HepG2 (cell line): ENCODE data around the gene TEX51. TPM values are rescaled to one million over a fixed set of nuclear protein-coding genes. Genes with fewer than 3 reads are reported as not detected.

Experiments used
- ATAC-seq: fragments of 200-7000 bp; cut with Tn5 transposase; 3 replicates; pipeline ENCODE4 v1.9.1; 2020; ENCODE audit warnings: mild to moderate bottlenecking, moderate library complexity
- BruUV-seq: library from RNA; stranded (reverse); fragments of 400-500 nt; replicated peaks from 2 replicates; lab custom pipeline; 2021; lab: Mats Ljungman, UMichigan
- CTCF ChIA-PET: fragments of 300-600 bp; formaldehyde crosslinking; extraction: SDS; loops from one replicate; lab custom pipeline; 2021; ENCODE audit warnings: low total read pairs, inconsistent platforms, low intra/inter-chr PET ratio; lab: Yijun Ruan, JAX
- POLR2A ChIA-PET: fragments of 350-600 bp; sonication (Branson Sonifier 250); formaldehyde crosslinking; loops from one replicate; lab custom pipeline; 2020; ENCODE audit warnings: antibody characterized with exemption, inconsistent platforms; lab: Yijun Ruan, JAX
- DNase-seq: peaks from one replicate; pipeline ENCODE4 v3.0.0-alpha.2; 2015; ENCODE audit warnings: low spot score
- FAIRE-seq: peaks from 3 replicates; lab custom pipeline; 2011; peaks lifted over from hg19 to GRCh38; lab: Jason Lieb, UNC
- H2AFZ ChIP-seq: one replicate; pipeline ENCODE4 v1.6.1; 2011; ENCODE audit warnings: low read length, inconsistent platforms
- H3K27ac ChIP-seq: fragments of 300-600 bp; 3 replicates; pipeline ENCODE4 v1.8.0; 2011; ENCODE audit warnings: mixed run types, mild to moderate bottlenecking, mixed read lengths, low read length, inconsistent platforms; ENCODE audit not compliant: insufficient read depth; ENCODE audit errors: extremely low read length
- H3K27me3 ChIP-seq, 2 experiments: fragments of 200-600 bp in 1 of 2; 2 replicates in 1 of 2; 3 replicates in 1 of 2; pipeline versions ENCODE4 v1.6.0 to v1.8.0; 2011; ENCODE audit warnings: low read length in 2 of 2, mild to moderate bottlenecking in 2 of 2, moderate library complexity in 2 of 2, inconsistent platforms in 1 of 2; ENCODE audit not compliant: insufficient read depth in 2 of 2, control insufficient read depth in 1 of 2
- H3K36me3 ChIP-seq, 2 experiments: fragments of 200-600 bp in 1 of 2; replicated peaks in 1 of 2; 2 replicates in 1 of 2; 3 replicates in 1 of 2; pipeline versions ENCODE4 v1.5.1 to v1.8.0; 2011; ENCODE audit warnings: low read length in 2 of 2, inconsistent platforms in 1 of 2; ENCODE audit not compliant: insufficient read depth in 2 of 2, control insufficient read depth in 1 of 2
- H3K4me1 ChIP-seq: 2 replicates; pipeline ENCODE4 v1.5.1; 2012; ENCODE audit warnings: low read length, inconsistent platforms; ENCODE audit not compliant: insufficient read depth
- H3K4me2 ChIP-seq: 2 replicates; pipeline ENCODE4 v1.6.0; 2011; ENCODE audit warnings: low read depth, low read length, inconsistent platforms
- H3K4me3 ChIP-seq, 3 experiments: fragments of 200-600 bp in 1 of 3; sonication (generic), shearing (Covaris generic) in 1 of 3; replicated peaks in 1 of 3; 2 replicates each; pipeline ENCODE4 v1.5.1; 2011 to 2016; ENCODE audit warnings: low read length in 3 of 3, inconsistent platforms in 2 of 3, low read depth in 2 of 3, mild to moderate bottlenecking in 2 of 3, control low read depth in 1 of 3, mixed read lengths in 1 of 3; ENCODE audit not compliant: insufficient read depth in 1 of 3
- H3K79me2 ChIP-seq: one replicate; pipeline ENCODE4 v1.6.1; 2011; ENCODE audit warnings: low read length, inconsistent platforms; ENCODE audit not compliant: insufficient read depth
- H3K9ac ChIP-seq: 2 replicates; pipeline ENCODE4 v1.6.0; 2011; ENCODE audit warnings: mild to moderate bottlenecking, low read depth, low read length, inconsistent platforms; ENCODE audit not compliant: insufficient read depth
- H3K9me3 ChIP-seq: 2 replicates; pipeline ENCODE4 v1.5.1; 2012; ENCODE audit warnings: mild to moderate bottlenecking, low read length
- H4K20me1 ChIP-seq: 2 replicates; pipeline ENCODE4 v1.6.0; 2011; ENCODE audit warnings: inconsistent platforms, mild to moderate bottlenecking, low read length, moderate library complexity; ENCODE audit not compliant: insufficient read depth
- BCL6 ChIP-seq: IDR thresholded peaks from 2 replicates; pipeline ENCODE4 v1.6.1; 2016; ENCODE audit warnings: missing genetic modification reagents, missing compliant biosample characterization
- ESRRA ChIP-seq: sonication (generic); formaldehyde crosslinking; IDR thresholded peaks from 2 replicates; pipeline ENCODE4 v1.5.1; 2020; ENCODE audit warnings: mild to moderate bottlenecking, low read depth, missing genetic modification reagents
- HDAC6 ChIP-seq: fragments of 200-600 bp; sonication (generic); IDR thresholded peaks from 2 replicates; pipeline ENCODE4 v1.7.0; 2017; ENCODE audit warnings: mild to moderate bottlenecking, antibody characterized with exemption, low read length, low read depth
- HNRNPUL1 ChIP-seq: fragments of 200-400 bp; formaldehyde crosslinking; IDR thresholded peaks from 2 replicates; pipeline ENCODE4 v1.6.1; 2017; ENCODE audit warnings: low read depth, mild to moderate bottlenecking, low read length, moderate library complexity
- JUND ChIP-seq: sonication (generic); formaldehyde crosslinking; IDR thresholded peaks from 2 replicates; pipeline ENCODE4 v1.8.0; 2022; ENCODE audit warnings: mild to moderate bottlenecking, missing genetic modification reagents
- NFRKB ChIP-seq: fragments of 450-650 bp; IDR thresholded peaks from 2 replicates; pipeline ENCODE4 v1.6.1; 2017
- NR2F2 ChIP-seq: IDR thresholded peaks from 2 replicates; pipeline ENCODE4 v1.6.1; 2012; ENCODE audit warnings: low read depth, inconsistent platforms, borderline replicate concordance
- POLR2AphosphoS2 ChIP-seq: IDR thresholded peaks from 2 replicates; pipeline ENCODE4 v1.6.1; 2011; ENCODE audit warnings: low read depth, low read length, improper control_type of control experiment
- RBFOX2 ChIP-seq: fragments of 200-400 bp; formaldehyde crosslinking; IDR thresholded peaks from 2 replicates; pipeline ENCODE4 v1.6.1; 2017; ENCODE audit warnings: low read depth, mild to moderate bottlenecking, low read length
- SOX13 ChIP-seq, 3 experiments: fragments of 450-650 bp in 1 of 3; sonication (generic) in 1 of 3; formaldehyde crosslinking in 1 of 3; IDR thresholded peaks in 2 of 3; conservative IDR thresholded peaks in 1 of 3; 2 replicates each; pipeline versions ENCODE4 v1.5.0 to v1.6.1; 2016 to 2020; ENCODE audit warnings: antibody characterized with exemption in 1 of 3, mild to moderate bottlenecking in 1 of 3, missing compliant biosample characterization in 1 of 3, missing genetic modification reagents in 1 of 3, moderate library complexity in 1 of 3
- TMF1 ChIP-seq: sonication (generic); formaldehyde crosslinking; IDR thresholded peaks from 2 replicates; pipeline ENCODE4 v1.8.1; 2022; ENCODE audit warnings: low read depth, missing genetic modification reagents
- ZSCAN30 ChIP-seq: sonication (generic); formaldehyde crosslinking; IDR thresholded peaks from 2 replicates; pipeline ENCODE4 v1.5.0; 2020; ENCODE audit warnings: mild to moderate bottlenecking, missing genetic modification reagents
- WGBS: methylation state at CpG from one replicate; pipeline ENCODE4 v1.1.6; 2017; ENCODE audit warnings: low lambda C conversion rate; 5-methylcytosine and 5-hydroxymethylcytosine counted together
- in situ Hi-C: cut with HindIII; loops from 2 replicates; pipeline ENCODE4 v1.10.0; 2017; ENCODE audit warnings: low pct_unique_long_range_greater_than_20kb; ENCODE audit not compliant: extremely low pct_ligation_motif_present
- intact Hi-C: fragments of 100-400 bp; cut with micrococcal nuclease; formaldehyde crosslinking; loops from one replicate; pipeline ENCODE4 v1.10.0; 2022; ENCODE audit not compliant: unreplicated experiment
- polyA plus RNA-seq, 8 experiments: library from polyadenylated mRNA; depleted of rRNA in 3 of 8; stranded (reverse) in 7 of 8; unstranded in 1 of 8; fragments of >200 nt; fragmentation: Illumina TruSeq in 4 of 8; extraction: Trizol in 4 of 8; gene quantifications; 2 replicates each; pipeline versions ENCODE4 v1.2.1 to v1.2.3, GENCODE V29; 2011 to 2016; ENCODE audit warnings: low read depth in 4 of 8, missing spikeins in 1 of 8, mixed read lengths in 1 of 8; ENCODE audit not compliant: insufficient read depth in 1 of 8
- total RNA-seq, 5 experiments: library from RNA; depleted of rRNA; stranded (reverse); fragments of >200 nt; fragmentation: Illumina TruSeq; extraction: Trizol; gene quantifications; 2 replicates each; pipeline ENCODE4 v1.2.3, GENCODE V29; 2016; ENCODE audit warnings: low read depth in 1 of 5
- TF ChIP-seq, protein P1 (sequence below): sonication (generic); formaldehyde crosslinking; IDR thresholded peaks from 2 replicates; pipeline ENCODE4 v1.8.0; 2022; ENCODE audit warnings: mild to moderate bottlenecking, missing genetic modification reagents; ENCODE audit not compliant: insufficient replicate concordance
- TF ChIP-seq, protein P2 (sequence below): sonication (generic); formaldehyde crosslinking; IDR thresholded peaks from 2 replicates; pipeline ENCODE4 v1.4.0; 2020; ENCODE audit warnings: mild to moderate bottlenecking, missing genetic modification reagents
- TF ChIP-seq, protein P3 (sequence below): sonication (generic); formaldehyde crosslinking; IDR thresholded peaks from 2 replicates; pipeline ENCODE4; 2020; ENCODE audit warnings: missing genetic modification reagents, mild to moderate bottlenecking, borderline replicate concordance
- TF ChIP-seq, protein P4 (sequence below): sonication (generic); formaldehyde crosslinking; IDR thresholded peaks from 2 replicates; pipeline ENCODE4 v1.4.0; 2020; ENCODE audit warnings: mild to moderate bottlenecking, missing genetic modification reagents
- TF ChIP-seq, protein P5 (sequence below): sonication (generic); formaldehyde crosslinking; IDR thresholded peaks from 2 replicates; pipeline ENCODE4 v1.8.0; 2022; ENCODE audit warnings: low read depth, missing genetic modification reagents

Gene TEX51
- total and polyA plus RNA-seq, 2 of the 13 experiments (the other 11 are each of a cell fraction or from before 2014, with no cell fraction given), result not detected

DNA sequence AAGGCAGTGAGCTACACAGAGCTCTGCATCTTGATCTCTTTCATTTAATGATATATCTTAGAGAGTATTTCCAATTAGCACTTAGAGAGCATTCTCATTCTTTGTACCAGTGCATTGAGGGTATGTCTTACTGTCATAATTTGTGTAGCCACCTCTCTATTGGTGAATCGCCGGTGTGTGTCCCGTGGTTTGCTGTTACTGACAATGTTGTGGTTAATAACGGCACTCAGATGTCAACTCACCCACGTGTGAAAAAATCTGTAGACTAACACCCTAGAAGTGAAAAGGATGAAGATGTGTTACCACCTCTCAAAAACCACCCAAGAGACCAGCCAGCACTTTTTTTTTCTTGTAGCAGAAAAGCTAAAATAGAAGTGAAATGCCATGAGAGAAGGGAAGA lies 37.1 kb downstream of the TEX51 start:
- intact Hi-C loops (no loop called here), in situ Hi-C loops (no loop called here)
- no peak overlapping the region for H2AFZ ChIP-seq
- no peak overlapping the region for H3K4me3 ChIP-seq
- ChIA-PET POLR2A (no interaction called here), CTCF (no interaction called here)
- H3K27ac ChIP-seq, result no peak overlapping the region
- no TSS peak for BruUV-seq
- H3K9ac ChIP-seq, result no peak overlapping the region
- no peaks in the 10 kb centered on the region for H4K20me1 ChIP-seq
- H3K79me2 ChIP-seq, result no peaks in the 10 kb centered on the region
- WGBS, result 56% methylated on average over 5 of the region's 5 CpGs
- no peaks in the 10 kb centered on the region for H3K36me3 ChIP-seq
- ATAC-seq, result no peak
- FAIRE-seq, result no peak
- peaks cover 2 to 20% of the 10 kb centered on the region in 2 experiments; a peak in 2 of 5 replicates for H3K27me3 ChIP-seq
- H3K4me1 ChIP-seq, result no peaks in the 10 kb centered on the region
- no peak overlapping the region for H3K4me2 ChIP-seq
- no peaks in the 10 kb centered on the region for H3K9me3 ChIP-seq
- DNase-seq, result no peak
- TF ChIP-seq, protein P1, sequence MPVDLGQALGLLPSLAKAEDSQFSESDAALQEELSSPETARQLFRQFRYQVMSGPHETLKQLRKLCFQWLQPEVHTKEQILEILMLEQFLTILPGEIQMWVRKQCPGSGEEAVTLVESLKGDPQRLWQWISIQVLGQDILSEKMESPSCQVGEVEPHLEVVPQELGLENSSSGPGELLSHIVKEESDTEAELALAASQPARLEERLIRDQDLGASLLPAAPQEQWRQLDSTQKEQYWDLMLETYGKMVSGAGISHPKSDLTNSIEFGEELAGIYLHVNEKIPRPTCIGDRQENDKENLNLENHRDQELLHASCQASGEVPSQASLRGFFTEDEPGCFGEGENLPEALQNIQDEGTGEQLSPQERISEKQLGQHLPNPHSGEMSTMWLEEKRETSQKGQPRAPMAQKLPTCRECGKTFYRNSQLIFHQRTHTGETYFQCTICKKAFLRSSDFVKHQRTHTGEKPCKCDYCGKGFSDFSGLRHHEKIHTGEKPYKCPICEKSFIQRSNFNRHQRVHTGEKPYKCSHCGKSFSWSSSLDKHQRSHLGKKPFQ (CRISPR knock-in tag), result no peak
- TF ChIP-seq, protein P2, sequence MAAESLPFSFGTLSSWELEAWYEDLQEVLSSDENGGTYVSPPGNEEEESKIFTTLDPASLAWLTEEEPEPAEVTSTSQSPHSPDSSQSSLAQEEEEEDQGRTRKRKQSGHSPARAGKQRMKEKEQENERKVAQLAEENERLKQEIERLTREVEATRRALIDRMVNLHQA, result no peak
- TF ChIP-seq, protein P3, sequence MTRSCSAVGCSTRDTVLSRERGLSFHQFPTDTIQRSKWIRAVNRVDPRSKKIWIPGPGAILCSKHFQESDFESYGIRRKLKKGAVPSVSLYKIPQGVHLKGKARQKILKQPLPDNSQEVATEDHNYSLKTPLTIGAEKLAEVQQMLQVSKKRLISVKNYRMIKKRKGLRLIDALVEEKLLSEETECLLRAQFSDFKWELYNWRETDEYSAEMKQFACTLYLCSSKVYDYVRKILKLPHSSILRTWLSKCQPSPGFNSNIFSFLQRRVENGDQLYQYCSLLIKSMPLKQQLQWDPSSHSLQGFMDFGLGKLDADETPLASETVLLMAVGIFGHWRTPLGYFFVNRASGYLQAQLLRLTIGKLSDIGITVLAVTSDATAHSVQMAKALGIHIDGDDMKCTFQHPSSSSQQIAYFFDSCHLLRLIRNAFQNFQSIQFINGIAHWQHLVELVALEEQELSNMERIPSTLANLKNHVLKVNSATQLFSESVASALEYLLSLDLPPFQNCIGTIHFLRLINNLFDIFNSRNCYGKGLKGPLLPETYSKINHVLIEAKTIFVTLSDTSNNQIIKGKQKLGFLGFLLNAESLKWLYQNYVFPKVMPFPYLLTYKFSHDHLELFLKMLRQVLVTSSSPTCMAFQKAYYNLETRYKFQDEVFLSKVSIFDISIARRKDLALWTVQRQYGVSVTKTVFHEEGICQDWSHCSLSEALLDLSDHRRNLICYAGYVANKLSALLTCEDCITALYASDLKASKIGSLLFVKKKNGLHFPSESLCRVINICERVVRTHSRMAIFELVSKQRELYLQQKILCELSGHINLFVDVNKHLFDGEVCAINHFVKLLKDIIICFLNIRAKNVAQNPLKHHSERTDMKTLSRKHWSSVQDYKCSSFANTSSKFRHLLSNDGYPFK (CRISPR knock-in tag), result no peak
- no peak for TF ChIP-seq RBFOX2
- TF ChIP-seq NFRKB, result no peak
- no peak for TF ChIP-seq BCL6 (CRISPR knock-in tag)
- TF ChIP-seq NR2F2, result no peak
- TF ChIP-seq ZSCAN30 (CRISPR knock-in tag), result no peak
- TF ChIP-seq SOX13 (IDR thresholded peaks at IDR 0.05), result no peak
- no peak for TF ChIP-seq SOX13 (CRISPR knock-in tag; conservative IDR thresholded peaks at IDR 0.05 in 1 of 2, IDR thresholded peaks at IDR 0.05 in 1 of 2)
- no peak for TF ChIP-seq HDAC6
- TF ChIP-seq, protein P4, sequence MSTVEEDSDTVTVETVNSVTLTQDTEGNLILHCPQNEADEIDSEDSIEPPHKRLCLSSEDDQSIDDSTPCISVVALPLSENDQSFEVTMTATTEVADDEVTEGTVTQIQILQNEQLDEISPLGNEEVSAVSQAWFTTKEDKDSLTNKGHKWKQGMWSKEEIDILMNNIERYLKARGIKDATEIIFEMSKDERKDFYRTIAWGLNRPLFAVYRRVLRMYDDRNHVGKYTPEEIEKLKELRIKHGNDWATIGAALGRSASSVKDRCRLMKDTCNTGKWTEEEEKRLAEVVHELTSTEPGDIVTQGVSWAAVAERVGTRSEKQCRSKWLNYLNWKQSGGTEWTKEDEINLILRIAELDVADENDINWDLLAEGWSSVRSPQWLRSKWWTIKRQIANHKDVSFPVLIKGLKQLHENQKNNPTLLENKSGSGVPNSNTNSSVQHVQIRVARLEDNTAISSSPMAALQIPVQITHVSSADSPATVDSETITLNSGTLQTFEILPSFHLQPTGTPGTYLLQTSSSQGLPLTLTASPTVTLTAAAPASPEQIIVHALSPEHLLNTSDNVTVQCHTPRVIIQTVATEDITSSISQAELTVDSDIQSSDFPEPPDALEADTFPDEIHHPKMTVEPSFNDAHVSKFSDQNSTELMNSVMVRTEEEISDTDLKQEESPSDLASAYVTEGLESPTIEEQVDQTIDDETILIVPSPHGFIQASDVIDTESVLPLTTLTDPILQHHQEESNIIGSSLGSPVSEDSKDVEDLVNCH (CRISPR knock-in tag), result no peak
- TF ChIP-seq POLR2AphosphoS2, result no peak
- no peak for TF ChIP-seq TMF1 (CRISPR knock-in tag)
- TF ChIP-seq, protein P5, sequence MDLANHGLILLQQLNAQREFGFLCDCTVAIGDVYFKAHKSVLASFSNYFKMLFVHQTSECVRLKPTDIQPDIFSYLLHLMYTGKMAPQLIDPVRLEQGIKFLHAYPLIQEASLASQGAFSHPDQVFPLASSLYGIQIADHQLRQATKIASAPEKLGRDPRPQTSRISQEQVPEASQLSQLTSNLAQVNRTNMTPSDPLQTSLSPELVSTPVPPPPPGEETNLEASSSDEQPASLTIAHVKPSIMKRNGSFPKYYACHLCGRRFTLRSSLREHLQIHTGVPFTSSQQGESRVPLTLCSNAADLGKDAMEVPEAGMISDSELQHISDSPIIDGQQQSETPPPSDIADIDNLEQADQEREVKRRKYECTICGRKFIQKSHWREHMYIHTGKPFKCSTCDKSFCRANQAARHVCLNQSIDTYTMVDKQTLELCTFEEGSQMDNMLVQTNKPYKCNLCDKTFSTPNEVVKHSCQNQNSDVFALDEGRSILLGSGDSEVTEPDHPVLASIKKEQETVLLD (CRISPR knock-in tag), result no peak
- TF ChIP-seq JUND (CRISPR knock-in tag), result no peak
- no peak for TF ChIP-seq HNRNPUL1
- no peak for TF ChIP-seq ESRRA (CRISPR knock-in tag)
